ENCODE measurements around the gene C1QBP. TPM values are rescaled to one million over a fixed set of nuclear protein-coding genes. Genes with fewer than 3 reads are reported as not detected.

C1QBP gene
- total RNA-seq (2014; rRNA removed; shearing (Covaris generic); ENCODE audit: low replicate concordance) = 525 and 616 TPM in 2 replicates

GRCh38 chr17:5438716-5439445, at the start of gene C1QBP:
TSS of gene C1QBP (minus strand) at chr17:5439155. CDS start at chr17:5439073, 82 bp downstream.
- H3K9me3 ChIP-seq = no peaks in the 10 kb centered on the region
- H3K36me3 ChIP-seq = peaks cover 38% of the 10 kb centered on the region
- no peaks in the 10 kb centered on the region for H3K27me3 ChIP-seq
- DNase-seq = peak; percentile 79
- peak within 1 kb of the TSS; percentile 74 for H3K4me3 ChIP-seq

GRCh38 chr17:5488752-5489151, 49.8 kb upstream of the C1QBP start:
- Histone ChIP-seq H3K4me3 (no peak overlapping the region), H3K27me3 (no peaks in the 10 kb centered on the region), H3K36me3 (peaks cover 46% of the 10 kb centered on the region), H3K9me3 (no peaks in the 10 kb centered on the region)
- DNase-seq = no peak

- peak; percentile 97 for DNase-seq
- Histone ChIP-seq H3K4me3 (peak within 1 kb of the TSS; percentile 86), H3K36me3 (peaks cover 63% of the 10 kb centered on the region), H3K27me3 (no peaks in the 10 kb centered on the region), H3K9me3 (no peaks in the 10 kb centered on the region)
Observed at GRCh38 chr17:5486206-5487124, 47.5 kb upstream of the C1QBP start, which contains the start of gene MIS12. TSS of gene MIS12 (plus strand) at chr17:5486566. CDS start at chr17:5488863, 2,297 bp downstream.

GRCh38 chr17:5485270-5486205, 46.6 kb upstream of the C1QBP start, which contains the start of gene DERL2:
TSS of gene DERL2 (minus strand) at chr17:5486178. CDS start at chr17:5486161, 17 bp downstream.
- peak; percentile 21 for DNase-seq
- H3K36me3 ChIP-seq = peaks cover 69% of the 10 kb centered on the region
- H3K9me3 ChIP-seq = no peaks in the 10 kb centered on the region
- no peaks in the 10 kb centered on the region for H3K27me3 ChIP-seq
- peak within 1 kb of the TSS; percentile 86 for H3K4me3 ChIP-seq

- Histone ChIP-seq H3K36me3 (peaks cover 70% of the 10 kb centered on the region), H3K9me3 (no peaks in the 10 kb centered on the region; the same call in 1 of the 2 replicates), H3K4me3 (no peak overlapping the region), H3K27me3 (no peaks in the 10 kb centered on the region)
- DNase-seq = no peak
Observed at GRCh38 chr17:5481451-5481850, 42.5 kb upstream of the C1QBP start.

GRCh38 chr17:5480962-5481361, 42.0 kb upstream of the C1QBP start:
- Histone ChIP-seq H3K27me3 (no peaks in the 10 kb centered on the region), H3K9me3 (no peaks in the 10 kb centered on the region; the same call in 1 of the 2 replicates), H3K4me3 (no peak overlapping the region), H3K36me3 (peaks cover 71% of the 10 kb centered on the region)
- no peak for DNase-seq

GRCh38 chr17:5478992-5479391, 40.0 kb upstream of the C1QBP start:
- no peaks in the 10 kb centered on the region for H3K27me3 ChIP-seq
- no peak overlapping the region for H3K4me3 ChIP-seq
- H3K36me3 ChIP-seq = peaks cover 66% of the 10 kb centered on the region
- H3K9me3 ChIP-seq = no peaks in the 10 kb centered on the region; the same call in 1 of the 2 replicates
- DNase-seq = no peak

GRCh38 chr17:5473906-5474305, 35.0 kb upstream of the C1QBP start:
- no peak for DNase-seq
- Histone ChIP-seq H3K27me3 (no peaks in the 10 kb centered on the region), H3K4me3 (no peak overlapping the region), H3K9me3 (no peaks in the 10 kb centered on the region; the same call in 1 of the 2 replicates), H3K36me3 (peaks cover 32% of the 10 kb centered on the region)

- H3K9me3 ChIP-seq = no peaks in the 10 kb centered on the region; the same call in 1 of the 2 replicates
- DNase-seq = no peak
- H3K36me3 ChIP-seq = peaks cover 18% of the 10 kb centered on the region
- H3K4me3 ChIP-seq = no peak overlapping the region
- H3K27me3 ChIP-seq = no peaks in the 10 kb centered on the region
Observed at GRCh38 chr17:5472511-5472910, 33.6 kb upstream of the C1QBP start.

- Histone ChIP-seq H3K9me3 (no peaks in the 10 kb centered on the region), H3K27me3 (no peaks in the 10 kb centered on the region), H3K36me3 (0 out of 2 replicates have a peak, but pooled peaks cover 2% of the 10 kb centered on the region), H3K4me3 (peak overlapping the region; percentile 87)
- DNase-seq = peak; percentile 4
Observed at GRCh38 chr17:5468075-5468473, 29.1 kb upstream of the C1QBP start.

GRCh38 chr17:5467416-5467815, 28.5 kb upstream of the C1QBP start:
- DNase-seq = no peak
- H3K36me3 ChIP-seq = no peaks in the 10 kb centered on the region
- no peaks in the 10 kb centered on the region for H3K9me3 ChIP-seq
- H3K27me3 ChIP-seq = no peaks in the 10 kb centered on the region
- peak overlapping the region; percentile 87 for H3K4me3 ChIP-seq

GRCh38 chr17:5466295-5466694, 27.3 kb upstream of the C1QBP start:
- no peaks in the 10 kb centered on the region for H3K9me3 ChIP-seq
- no peak for DNase-seq
- no peaks in the 10 kb centered on the region for H3K27me3 ChIP-seq
- H3K36me3 ChIP-seq = no peaks in the 10 kb centered on the region
- H3K4me3 ChIP-seq = no peak overlapping the region

GRCh38 chr17:5464717-5465507, 26.0 kb upstream of the C1QBP start:
- no peaks in the 10 kb centered on the region for H3K9me3 ChIP-seq
- H3K27me3 ChIP-seq = no peaks in the 10 kb centered on the region
- DNase-seq = no peak
- H3K36me3 ChIP-seq = no peaks in the 10 kb centered on the region
- H3K4me3 ChIP-seq = no peak overlapping the region

GRCh38 chr17:5446786-5447185, 7.8 kb upstream of the C1QBP start:
- no peaks in the 10 kb centered on the region for H3K9me3 ChIP-seq
- no peak for DNase-seq
- no peaks in the 10 kb centered on the region for H3K27me3 ChIP-seq
- H3K36me3 ChIP-seq = peaks cover 10% of the 10 kb centered on the region
- H3K4me3 ChIP-seq = no peak overlapping the region

GRCh38 chr17:5444209-5444608, 5.3 kb upstream of the C1QBP start:
- H3K27me3 ChIP-seq = no peaks in the 10 kb centered on the region
- no peak overlapping the region for H3K4me3 ChIP-seq
- DNase-seq = no peak
- no peaks in the 10 kb centered on the region for H3K9me3 ChIP-seq
- H3K36me3 ChIP-seq = peaks cover 7% of the 10 kb centered on the region; the same call in 1 of the 2 replicates

All from MG63 (cell line).